Gastroesophageal sphincter (tissue), 4 donors: ENCODE measurements around the gene RBM15B. TPM values are rescaled to one million over a fixed set of nuclear protein-coding genes. Genes with fewer than 3 reads are reported as not detected.
"Not testable (repeated sequence)": the region's sequence is repeated elsewhere in the genome, so short reads cannot be mapped to it uniquely, and the experiment has no call there.

ENCODE experiments used
- ATAC-seq: fragments of 150-250 bp; one replicate; pipeline ENCODE4 v1.9.1; 2016; ENCODE audit warnings: mild to moderate bottlenecking, moderate library complexity
- H3K27ac ChIP-seq, 4 donors: fragments of 200-600 bp; sonication (generic) in 3 of 4; 1 replicate in 3 of 4; 2 replicates in 1 of 4; pipeline ENCODE4 v1.5.1; 2016 to 2019
- H3K27me3 ChIP-seq: fragments of 200-600 bp; sonication (generic); one replicate; pipeline ENCODE4 v1.5.1; 2019
- H3K36me3 ChIP-seq, 2 donors: fragments of 200-600 bp; sonication (generic); one replicate each; pipeline ENCODE4 v1.5.1; 2019; ENCODE audit warnings: control low read depth in 1 of 2
- H3K4me1 ChIP-seq, 3 donors: fragments of 200-600 bp; sonication (generic); 1 replicate in 2 of 3; 2 replicates in 1 of 3; pipeline ENCODE4 v1.5.1; 2016 to 2019; ENCODE audit warnings: control low read depth in 2 of 3
- H3K4me3 ChIP-seq, 2 donors: fragments of 200-600 bp; sonication (generic); one replicate each; pipeline ENCODE4 v1.5.1; 2019; ENCODE audit warnings: mild to moderate bottlenecking in 1 of 2, moderate library complexity in 1 of 2
- H3K9me3 ChIP-seq, 3 donors: fragments of 200-600 bp; sonication (generic); one replicate each; pipeline ENCODE4 v1.5.1; 2017 to 2019; ENCODE audit warnings: control low read depth in 2 of 3
- EP300 ChIP-seq: sonication (generic); formaldehyde crosslinking; IDR thresholded peaks from one replicate; pipeline ENCODE4 v1.6.1; 2017; ENCODE audit warnings: antibody characterized with exemption, mild to moderate bottlenecking
- POLR2A ChIP-seq, 2 donors: fragments of 450-650 bp; IDR thresholded peaks; one replicate each; pipeline ENCODE4 v1.6.1; 2017; ENCODE audit warnings: antibody characterized with exemption in 2 of 2, mild to moderate bottlenecking in 2 of 2, moderate library complexity in 1 of 2
- POLR2AphosphoS5 ChIP-seq: sonication (generic); formaldehyde crosslinking; IDR thresholded peaks from one replicate; pipeline ENCODE4 v1.6.1; 2017; ENCODE audit warnings: antibody characterized with exemption
- WGBS, 2 donors: methylation state at CpG; one replicate each; pipeline ENCODE4 v1.1.5; 2018; ENCODE audit warnings: low coverage in 1 of 2; 5-methylcytosine and 5-hydroxymethylcytosine counted together
- total RNA-seq, 4 donors: library from RNA; depleted of rRNA; stranded (reverse); fragments of >200 nt; gene quantifications; one replicate each; pipeline ENCODE4 v1.1.0, GENCODE V29; 2016
- TF ChIP-seq, protein P1 (sequence below), 4 experiments: fragments of 200-600 bp in 2 of 4; fragments of 450-650 bp in 2 of 4; sonication (generic) in 1 of 4; IDR thresholded peaks; one replicate each; pipeline ENCODE4 v1.5.1; 2017 to 2019; ENCODE audit warnings: antibody characterized with exemption in 4 of 4, mild to moderate bottlenecking in 2 of 4, moderate library complexity in 2 of 4

Gene RBM15B
- total RNA-seq, 4 donors from 2014 or later = 28.5 to 51.1 (median 32.7) TPM

DNA sequence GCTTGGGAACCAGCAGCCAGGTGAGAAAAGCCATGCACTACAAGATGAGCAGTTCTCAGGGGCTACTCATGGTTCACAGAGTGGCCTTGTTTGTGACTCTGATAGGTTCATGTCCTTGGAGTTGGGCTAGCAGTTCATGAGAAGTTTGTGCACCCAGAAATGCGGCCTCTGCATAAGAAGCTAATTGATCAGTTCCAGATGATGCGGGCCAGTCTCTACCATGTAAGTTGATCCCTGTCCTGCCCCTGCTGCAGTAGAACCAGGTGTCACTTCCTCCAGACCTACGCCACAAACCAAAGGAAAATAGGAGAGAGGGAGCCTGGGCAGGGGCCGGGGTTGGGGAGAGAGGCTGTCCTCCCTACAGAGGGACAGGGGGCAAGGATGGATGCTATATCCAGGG, 33.2 kb upstream of the RBM15B start:
- Histone ChIP-seq H3K9me3 (no peaks in the 10 kb centered on the region), H3K27me3 (no peaks in the 10 kb centered on the region), H3K4me3 (no peak overlapping the region), H3K27ac (no peak overlapping the region), H3K4me1 (no peaks in the 10 kb centered on the region), H3K36me3 (peaks cover 0 to 77% of the 10 kb centered on the region in 2 donors)
- no CpG with 5 or more reads among the region's 4 CpGs for WGBS, 2 donors
- ATAC-seq = no peak
- TF ChIP-seq POLR2A (IDR thresholded peaks at IDR 0.05) = no peak
- TF ChIP-seq, protein P1, sequence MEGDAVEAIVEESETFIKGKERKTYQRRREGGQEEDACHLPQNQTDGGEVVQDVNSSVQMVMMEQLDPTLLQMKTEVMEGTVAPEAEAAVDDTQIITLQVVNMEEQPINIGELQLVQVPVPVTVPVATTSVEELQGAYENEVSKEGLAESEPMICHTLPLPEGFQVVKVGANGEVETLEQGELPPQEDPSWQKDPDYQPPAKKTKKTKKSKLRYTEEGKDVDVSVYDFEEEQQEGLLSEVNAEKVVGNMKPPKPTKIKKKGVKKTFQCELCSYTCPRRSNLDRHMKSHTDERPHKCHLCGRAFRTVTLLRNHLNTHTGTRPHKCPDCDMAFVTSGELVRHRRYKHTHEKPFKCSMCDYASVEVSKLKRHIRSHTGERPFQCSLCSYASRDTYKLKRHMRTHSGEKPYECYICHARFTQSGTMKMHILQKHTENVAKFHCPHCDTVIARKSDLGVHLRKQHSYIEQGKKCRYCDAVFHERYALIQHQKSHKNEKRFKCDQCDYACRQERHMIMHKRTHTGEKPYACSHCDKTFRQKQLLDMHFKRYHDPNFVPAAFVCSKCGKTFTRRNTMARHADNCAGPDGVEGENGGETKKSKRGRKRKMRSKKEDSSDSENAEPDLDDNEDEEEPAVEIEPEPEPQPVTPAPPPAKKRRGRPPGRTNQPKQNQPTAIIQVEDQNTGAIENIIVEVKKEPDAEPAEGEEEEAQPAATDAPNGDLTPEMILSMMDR (IDR thresholded peaks at IDR 0.05) = no peak
- TF ChIP-seq POLR2AphosphoS5 = no peak
- no peak for TF ChIP-seq EP300

DNA sequence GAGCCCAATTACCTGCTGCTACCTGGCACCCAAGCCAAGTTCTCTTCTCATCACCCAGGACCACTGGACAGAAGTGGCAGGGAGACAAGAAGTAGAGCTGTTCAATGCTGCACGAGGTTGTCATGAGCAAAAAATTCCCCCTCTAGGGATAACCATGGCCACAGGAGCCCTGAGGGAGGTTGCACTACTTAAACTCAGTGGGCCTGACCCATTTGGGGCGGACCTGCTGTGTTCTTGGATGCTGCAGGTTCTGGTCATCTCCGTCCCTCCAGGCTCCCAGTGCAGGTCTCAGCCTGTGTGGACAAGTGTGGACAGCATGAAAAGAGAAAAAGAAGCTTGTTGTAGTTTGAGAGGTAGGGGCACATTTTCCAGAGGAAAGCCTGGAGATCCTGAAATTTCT, 32.1 kb upstream of the RBM15B start:
- Histone ChIP-seq H3K9me3 (no peaks in the 10 kb centered on the region), H3K36me3 (peaks cover 0 to 86% of the 10 kb centered on the region in 2 donors), H3K27me3 (no peaks in the 10 kb centered on the region), H3K4me3 (no peak overlapping the region), H3K4me1 (no peaks in the 10 kb centered on the region), H3K27ac (no peak overlapping the region)
- WGBS, 2 donors = 80% methylated on average over 3 of the region's 3 CpGs; no CpG with 5 or more reads in 1 of the 2 donors
- ATAC-seq = no peak
- TF ChIP-seq, protein P1 (IDR thresholded peaks at IDR 0.05) = no peak
- TF ChIP-seq EP300 = no peak
- no peak for TF ChIP-seq POLR2A (IDR thresholded peaks at IDR 0.05)
- TF ChIP-seq POLR2AphosphoS5 = no peak

DNA sequence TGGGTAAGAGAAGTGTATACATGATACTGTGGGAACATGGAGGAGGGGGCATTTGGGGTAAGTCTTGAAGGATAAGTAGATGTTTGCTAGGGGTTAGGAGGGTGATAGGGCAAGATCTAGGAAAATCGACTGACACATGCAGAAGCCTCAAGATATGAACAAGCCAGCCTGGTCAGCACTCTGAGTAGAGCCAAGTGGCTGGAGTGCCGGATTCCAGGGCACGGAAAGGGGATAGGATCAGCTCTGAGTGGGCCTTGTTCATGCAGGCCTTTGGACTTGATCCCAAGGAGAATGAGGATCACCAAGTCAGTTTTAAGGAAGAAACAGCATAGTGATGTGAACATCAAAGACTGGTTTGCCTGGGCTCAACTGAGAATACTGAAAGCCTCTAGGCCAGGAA, 30.3 kb upstream of the RBM15B start:
- Histone ChIP-seq H3K9me3 (peaks cover 0 to 6% (median 0%) of the 10 kb centered on the region in 3 donors), H3K4me1 (no peaks in the 10 kb centered on the region), H3K36me3 (peaks cover 0 to 78% of the 10 kb centered on the region in 2 donors), H3K27ac (no peak overlapping the region), H3K4me3 (no peak overlapping the region), H3K27me3 (no peaks in the 10 kb centered on the region)
- ATAC-seq = no peak
- no peak for TF ChIP-seq EP300
- TF ChIP-seq POLR2AphosphoS5 = no peak
- no peak for TF ChIP-seq POLR2A (IDR thresholded peaks at IDR 0.05)
- TF ChIP-seq, protein P1 (IDR thresholded peaks at IDR 0.05) = no peak
- WGBS, 2 donors = 91 to 100% methylated on average over 3 of the region's 3 CpGs

DNA sequence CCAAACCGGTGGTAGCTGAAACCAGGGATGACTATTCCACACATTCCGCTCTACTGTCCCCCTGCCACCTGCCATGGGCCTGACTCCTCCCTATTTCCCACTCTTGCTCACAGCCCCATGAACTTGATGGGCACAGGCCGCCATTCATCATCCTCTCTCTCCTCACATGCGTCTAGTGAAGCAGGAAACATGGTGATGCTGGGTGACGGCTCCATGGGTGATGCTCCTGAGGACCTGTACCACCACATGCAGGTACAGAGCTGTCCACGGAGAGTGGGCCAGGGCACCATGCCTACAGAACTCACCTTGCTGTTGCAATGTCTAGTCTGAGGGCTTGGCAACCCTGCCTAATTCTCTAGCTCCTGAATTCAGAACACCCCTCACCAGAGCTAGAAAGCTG, 29.3 kb upstream of the RBM15B start:
- no peak overlapping the region for H3K27ac ChIP-seq
- H3K9me3 ChIP-seq = peaks cover 0 to 6% (median 0%) of the 10 kb centered on the region in 3 donors
- peaks cover 0 to 68% of the 10 kb centered on the region in 2 donors for H3K36me3 ChIP-seq
- H3K4me3 ChIP-seq = no peak overlapping the region
- ATAC-seq = no peak
- WGBS, 2 donors = 92% methylated on average over 3 of the region's 6 CpGs; no CpG with 5 or more reads in 1 of the 2 donors
- no peaks in the 10 kb centered on the region for H3K27me3 ChIP-seq
- no peaks in the 10 kb centered on the region for H3K4me1 ChIP-seq
- TF ChIP-seq POLR2AphosphoS5 = no peak
- TF ChIP-seq, protein P1 (IDR thresholded peaks at IDR 0.05) = no peak

DNA sequence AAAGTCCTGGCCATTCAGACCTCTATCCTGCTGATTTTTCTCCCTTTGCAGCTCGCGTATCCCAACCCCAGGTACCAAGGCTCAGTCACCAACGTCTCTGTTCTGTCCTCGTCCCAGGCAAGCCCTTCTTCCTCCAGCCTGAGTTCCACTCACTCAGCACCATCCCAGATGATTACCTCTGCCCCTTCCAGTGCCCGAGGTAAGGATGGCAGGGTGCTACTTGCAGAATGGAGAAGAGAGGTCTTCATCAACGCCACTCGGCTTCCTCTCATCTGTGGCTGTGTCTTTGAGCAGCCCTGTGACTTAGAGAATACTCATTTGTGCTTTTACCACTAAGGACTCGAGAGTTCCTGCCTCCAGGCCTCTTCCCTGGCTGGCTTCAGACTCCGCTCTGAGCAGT, 28.6 kb upstream of the RBM15B start:
- no peak for ATAC-seq
- H3K36me3 ChIP-seq = peaks cover 0 to 61% of the 10 kb centered on the region in 2 donors
- no peak overlapping the region for H3K4me3 ChIP-seq
- peaks cover 0 to 6% (median 0%) of the 10 kb centered on the region in 3 donors for H3K9me3 ChIP-seq
- no peaks in the 10 kb centered on the region for H3K4me1 ChIP-seq
- H3K27ac ChIP-seq = no peak overlapping the region
- no peak for TF ChIP-seq EP300
- TF ChIP-seq POLR2A (IDR thresholded peaks at IDR 0.05) = no peak
- TF ChIP-seq, protein P1 (IDR thresholded peaks at IDR 0.05) = no peak
- TF ChIP-seq POLR2AphosphoS5 = no peak
- WGBS, 2 donors = 85% methylated on average over 8 of the region's 9 CpGs; no CpG with 5 or more reads in 1 of the 2 donors
- H3K27me3 ChIP-seq = no peaks in the 10 kb centered on the region

DNA sequence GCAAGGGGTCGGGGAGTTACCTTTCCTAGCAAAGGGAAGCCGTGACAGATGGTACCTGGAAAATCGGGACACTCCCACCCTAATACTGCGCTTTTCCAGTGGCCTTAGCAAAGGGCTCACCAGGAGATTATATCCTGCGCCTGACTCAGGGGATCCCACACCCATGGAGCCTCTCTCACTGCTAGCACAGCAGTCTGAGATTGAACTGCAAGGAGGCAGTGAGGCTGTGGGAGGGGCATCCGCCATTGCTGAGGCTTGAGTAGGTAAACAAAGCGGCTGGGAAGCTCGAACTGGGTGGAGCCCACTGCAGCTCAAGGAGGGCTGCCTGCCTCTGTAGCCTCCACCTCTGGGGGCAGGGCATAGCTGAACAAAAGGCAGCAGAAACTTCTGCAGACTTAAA, 22.8 kb upstream of the RBM15B start:
- Histone ChIP-seq H3K36me3 (peaks cover 0 to 13% of the 10 kb centered on the region in 2 donors), H3K9me3 (peaks cover 0 to 11% (median 0%) of the 10 kb centered on the region in 3 donors)
- WGBS, 2 donors = 67 to 80% methylated on average over 1 to 2 of the region's 8 CpGs
- not testable (repeated sequence) for ATAC-seq, H3K27me3 ChIP-seq, H3K4me1 ChIP-seq, H3K4me3 ChIP-seq, H3K27ac ChIP-seq
